ENCODE measurements around the gene FUT6.
"Not testable (repeated sequence)": the region's sequence is repeated elsewhere in the genome, so short reads cannot be mapped to it uniquely, and the experiment has no call there.

The FUT6 gene

DNA sequence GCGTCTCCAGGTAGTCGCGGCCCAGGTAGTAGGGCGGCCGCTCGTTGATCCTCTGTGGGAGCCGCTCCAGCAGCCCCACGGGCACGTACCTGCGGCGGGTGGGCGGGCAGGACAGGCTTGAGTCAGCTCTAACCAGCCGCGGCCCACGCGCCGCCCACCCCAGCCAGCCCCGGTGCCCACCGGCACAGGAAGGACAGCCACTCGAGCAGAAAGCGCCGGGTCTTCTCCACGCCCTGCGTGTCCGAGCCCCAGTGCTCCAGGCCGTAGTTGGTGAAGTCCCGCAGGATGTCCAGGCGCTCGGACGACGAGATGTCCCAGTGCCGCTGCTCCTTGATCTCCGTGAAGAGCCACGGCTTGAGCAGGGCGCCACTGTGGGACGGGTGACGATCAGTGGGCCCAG lies 54.1 kb downstream of the FUT6 start:
- no peak for DNase-seq (ENCODE audit: low spot score)

DNA sequence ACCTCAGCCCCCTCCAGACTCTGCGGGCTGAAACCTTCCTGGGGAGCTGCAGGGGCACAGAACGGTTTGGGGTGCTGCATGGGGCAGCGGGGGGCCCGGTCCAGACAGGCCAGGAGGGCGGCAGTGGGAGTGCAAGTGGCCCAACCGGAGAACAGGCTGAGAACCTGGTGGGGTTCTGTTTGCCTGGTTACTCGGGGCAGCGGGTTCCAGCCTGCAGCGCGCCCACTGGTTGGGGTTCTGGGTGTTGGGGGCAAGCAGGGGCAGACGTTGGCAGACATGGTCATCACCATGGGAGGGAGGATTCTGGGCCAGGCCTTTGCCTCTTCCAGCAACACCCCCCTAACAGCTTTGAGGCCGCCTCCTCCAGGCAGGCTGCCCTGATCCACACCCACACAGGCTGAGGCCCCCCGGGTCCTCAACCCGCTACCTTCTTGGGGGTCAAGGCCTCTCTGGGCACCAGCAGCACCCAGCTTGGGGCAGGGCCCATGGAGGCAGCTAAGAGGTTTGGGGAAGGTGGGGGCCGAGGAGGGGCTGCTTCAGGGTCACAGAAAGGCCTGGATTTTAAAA lies 54.8 kb downstream of the FUT6 start, which contains the start of gene PRR22:
Gene PRR22 (minus strand): TSS at position 166 of the 567 bp plus-strand sequence. CDS start 86 bp downstream, at position 80.
- DNase-seq (ENCODE audit: low spot score), result no peak

GRCh38 chr19:5782945-5783919 lies 56.3 kb downstream of the FUT6 start:
- DNase-seq (ENCODE audit: low spot score), result no peak

DNA sequence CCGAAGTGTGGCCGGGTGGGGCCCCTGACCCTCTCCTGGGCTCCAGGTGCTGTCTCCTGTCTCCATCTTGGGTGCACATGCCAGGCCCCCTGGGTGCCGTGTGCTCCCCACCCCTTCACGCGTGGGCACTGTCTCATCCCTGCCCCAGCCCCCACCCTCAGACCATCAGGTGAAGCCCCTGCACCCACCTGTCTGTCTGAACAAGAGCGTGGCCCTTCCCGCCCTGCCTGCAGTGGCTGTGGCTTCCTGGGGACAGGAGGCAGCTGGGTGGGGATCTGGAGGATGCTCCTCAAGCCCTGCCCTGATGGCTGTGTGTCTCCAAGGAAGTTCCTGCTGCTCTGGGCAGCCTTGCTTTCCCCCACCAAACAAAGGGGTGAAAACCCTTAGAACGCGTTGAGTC lies 57.2 kb downstream of the FUT6 start:
- DNase-seq (ENCODE audit: low spot score), result no peak

- DNase-seq (ENCODE audit: low spot score), result not testable (repeated sequence)
These were observed 58.6 kb downstream of the FUT6 start for GRCh38 chr19:5780916-5781315.
